BJ (cell line): ENCODE results near the gene FBXO8. TPM values are rescaled to one million over a fixed set of nuclear protein-coding genes. Genes with fewer than 3 reads are reported as not detected.

ENCODE experiments used
- CTCF ChIA-PET: fragments of 350-600 bp; formaldehyde crosslinking; extraction: SDS; loops from one replicate; lab custom pipeline; 2021; ENCODE audit warnings: antibody characterized with exemption, inconsistent platforms; lab: Yijun Ruan, JAX
- POLR2A ChIA-PET: fragments of 300-600 bp; sonication (Branson Sonifier 250); formaldehyde crosslinking; extraction: SDS; loops from one replicate; lab custom pipeline; 2021; ENCODE audit warnings: antibody characterized with exemption; lab: Charles Lee
- DNase-seq: peaks from one replicate; pipeline ENCODE4 v3.0.0-alpha.2; 2011; ENCODE audit warnings: low read depth
- H3K27me3 ChIP-seq: 2 replicates; pipeline ENCODE4 v1.6.0; 2011; ENCODE audit warnings: low read length; ENCODE audit not compliant: control insufficient read depth, insufficient read depth
- H3K36me3 ChIP-seq: 2 replicates; pipeline ENCODE4 v1.5.1; 2011; ENCODE audit warnings: low read length; ENCODE audit not compliant: control insufficient read depth, insufficient read depth
- H3K4me3 ChIP-seq: 2 replicates; pipeline ENCODE4 v1.5.1; 2011; ENCODE audit warnings: low read depth, mild to moderate bottlenecking, control low read depth, low read length
- CTCF ChIP-seq: IDR thresholded peaks from 2 replicates; pipeline ENCODE4 v1.5.1; 2011; ENCODE audit warnings: low read depth, mild to moderate bottlenecking, control low read depth, inconsistent platforms, low read length, moderate library complexity; ENCODE audit not compliant: insufficient read depth
- polyA plus RNA-seq: library from polyadenylated mRNA; depleted of rRNA; stranded (reverse); fragments of >200 nt; gene quantifications from 2 replicates; pipeline ENCODE4 v1.2.3, GENCODE V29; 2011

FBXO8 gene
- polyA plus RNA-seq, 1 experiment = 19.5 TPM

DNA sequence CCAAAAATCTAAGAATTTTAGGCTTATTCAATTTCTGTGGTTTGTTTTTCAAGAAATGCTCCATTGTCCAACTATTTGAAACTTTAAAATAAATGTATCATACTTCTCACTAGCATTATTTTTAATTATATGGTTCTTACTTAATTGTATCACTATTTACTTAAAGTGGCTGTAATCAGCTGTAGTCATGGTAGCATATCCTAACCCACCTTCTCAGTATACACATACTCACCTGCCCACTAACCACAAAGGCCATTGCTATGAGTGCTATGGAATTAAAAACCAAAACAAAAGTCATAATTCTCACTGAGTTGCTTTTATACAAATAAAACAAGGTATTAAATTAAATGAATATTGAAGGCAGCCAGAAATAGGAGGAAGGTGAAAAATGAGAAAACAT, 5.0 kb downstream of the FBXO8 start:
- Histone ChIP-seq H3K36me3 (no peaks in the 10 kb centered on the region), H3K27me3 (no peaks in the 10 kb centered on the region), H3K4me3 (no peak overlapping the region)
- ChIA-PET POLR2A (no interaction called here), CTCF (no interaction called here)
- TF ChIP-seq CTCF = no peak
- no peak for DNase-seq

- POLR2A ChIA-PET = no interaction called here
- no peak for TF ChIP-seq CTCF
- no peak for DNase-seq
- Histone ChIP-seq H3K4me3 (no peak overlapping the region), H3K36me3 (no peaks in the 10 kb centered on the region), H3K27me3 (no peaks in the 10 kb centered on the region)
- CTCF ChIA-PET = interaction anchor here (1.4 kb wide), 1 partner anchor 60 kb away, joined by 3 read pairs; no protein-coding TSS in a partner anchor
Measured at GRCh38 chr4:174277433-174277832, 6.0 kb downstream of the FBXO8 start.

GRCh38 chr4:174275101-174275500, 8.4 kb downstream of the FBXO8 start:
- Histone ChIP-seq H3K36me3 (no peaks in the 10 kb centered on the region), H3K4me3 (no peak overlapping the region), H3K27me3 (no peaks in the 10 kb centered on the region)
- ChIA-PET CTCF (no interaction called here), POLR2A (no interaction called here)
- DNase-seq = no peak
- no peak for TF ChIP-seq CTCF

DNA sequence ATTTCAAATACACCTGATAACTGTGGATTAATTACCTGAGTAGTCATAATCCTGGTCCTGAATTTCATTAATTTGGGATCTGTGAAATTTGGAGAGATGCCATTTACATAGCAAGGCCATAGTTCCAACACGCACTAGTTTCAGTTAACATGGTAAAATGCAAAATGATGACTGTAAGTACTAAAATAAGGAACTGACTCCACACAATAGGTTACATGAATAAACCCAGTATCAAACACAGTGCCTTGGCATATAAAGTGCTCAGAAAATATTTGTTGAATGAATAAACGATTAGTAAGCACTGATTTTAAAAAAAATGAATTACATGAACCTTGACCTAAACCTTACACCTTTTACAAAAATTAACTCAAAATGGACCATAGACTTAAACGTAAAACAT, 9.0 kb downstream of the FBXO8 start:
- no peak overlapping the region for H3K4me3 ChIP-seq
- H3K36me3 ChIP-seq = no peaks in the 10 kb centered on the region
- TF ChIP-seq CTCF = no peak
- no peak for DNase-seq
- CTCF ChIA-PET = no interaction called here
- H3K27me3 ChIP-seq = no peaks in the 10 kb centered on the region
- POLR2A ChIA-PET = no interaction called here

DNA sequence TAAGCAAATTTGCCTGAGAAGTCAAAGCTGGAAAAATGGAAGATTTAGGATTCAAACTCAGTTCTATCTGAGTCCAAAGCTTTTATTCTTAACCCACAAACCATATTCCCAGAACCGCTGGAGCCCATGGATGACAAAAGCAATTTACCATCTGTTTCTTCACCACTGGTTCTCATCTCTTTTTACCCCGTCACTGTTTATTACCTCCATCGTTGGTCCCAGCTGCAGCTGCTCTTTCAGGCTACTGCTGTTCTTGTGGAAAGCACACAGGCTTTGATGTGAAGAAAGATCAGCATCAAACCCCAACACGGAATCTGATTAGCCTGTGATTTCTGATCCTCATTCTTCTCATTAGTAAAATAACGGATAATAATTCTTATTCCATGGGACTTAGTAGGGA, 9.5 kb downstream of the FBXO8 start:
- Histone ChIP-seq H3K36me3 (no peaks in the 10 kb centered on the region), H3K4me3 (no peak overlapping the region), H3K27me3 (no peaks in the 10 kb centered on the region)
- ChIA-PET CTCF (no interaction called here), POLR2A (no interaction called here)
- no peak for TF ChIP-seq CTCF
- no peak for DNase-seq
